ENCODE measurements around the gene UPK1B.

Gene UPK1B

GRCh38 chr3:119206611-119207511, 33.5 kb downstream of the UPK1B start:
- H3K4me3 ChIP-seq (ENCODE audit: control insufficient read depth, low read depth, low read length), result no peak overlapping the region
- no peak for DNase-seq (ENCODE audit: low read depth)
- peak; percentile 3 for TF ChIP-seq CTCF (IDR thresholded peaks at IDR 0.05; ENCODE audit: control insufficient read depth, insufficient read depth, low read depth, low read length, missing control alignments)

DNA sequence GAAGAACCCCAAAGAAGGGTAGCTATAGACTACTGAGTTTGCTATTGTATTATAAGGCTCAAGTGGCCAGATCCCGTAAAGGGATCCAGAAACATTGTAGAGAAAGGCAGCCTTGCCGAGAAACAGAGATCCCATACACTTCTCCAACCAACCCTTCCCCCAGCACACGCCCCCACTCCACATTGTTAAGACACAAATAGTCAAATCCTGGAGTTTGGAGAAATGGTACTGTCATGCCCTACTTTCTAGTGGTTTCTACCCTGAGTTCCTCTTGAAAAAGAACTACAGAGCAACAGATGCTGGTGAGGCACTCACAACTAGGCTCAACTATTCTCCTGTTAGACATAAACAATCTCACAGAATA, 34.1 kb downstream of the UPK1B start:
- TF ChIP-seq CTCF (IDR thresholded peaks at IDR 0.05; ENCODE audit: control insufficient read depth, insufficient read depth, low read depth, low read length, missing control alignments), result no peak
- DNase-seq (ENCODE audit: low read depth), result no peak

DNA sequence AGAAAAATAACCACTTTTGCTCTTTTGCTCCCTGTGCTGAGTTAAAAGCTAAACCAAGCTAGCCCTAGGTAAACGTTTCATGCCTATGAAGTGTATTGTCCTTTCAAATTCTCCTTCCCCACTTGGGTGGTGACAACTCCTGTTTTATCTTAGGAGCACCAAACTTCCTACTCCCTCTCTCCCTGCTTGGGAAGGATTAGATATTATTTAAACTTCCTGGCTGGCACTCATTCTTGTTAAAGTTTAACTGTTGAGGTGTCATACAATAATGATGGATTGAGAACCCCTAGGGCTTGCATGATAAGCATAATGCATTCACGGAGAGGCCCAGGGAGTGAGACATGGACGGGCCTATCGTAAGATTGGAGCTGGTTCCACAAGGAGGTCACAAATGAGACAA, 37.8 kb downstream of the UPK1B start:
- no peak overlapping the region for H3K4me3 ChIP-seq (ENCODE audit: control insufficient read depth, low read depth, low read length)
- no peak for TF ChIP-seq CTCF (IDR thresholded peaks at IDR 0.05; ENCODE audit: control insufficient read depth, insufficient read depth, low read depth, low read length, missing control alignments)

More for the DNA sequence above, 34.1 kb downstream of the UPK1B start:
- H3K4me3 ChIP-seq (ENCODE audit: control insufficient read depth, low read depth, low read length), result no peak overlapping the region

DNA sequence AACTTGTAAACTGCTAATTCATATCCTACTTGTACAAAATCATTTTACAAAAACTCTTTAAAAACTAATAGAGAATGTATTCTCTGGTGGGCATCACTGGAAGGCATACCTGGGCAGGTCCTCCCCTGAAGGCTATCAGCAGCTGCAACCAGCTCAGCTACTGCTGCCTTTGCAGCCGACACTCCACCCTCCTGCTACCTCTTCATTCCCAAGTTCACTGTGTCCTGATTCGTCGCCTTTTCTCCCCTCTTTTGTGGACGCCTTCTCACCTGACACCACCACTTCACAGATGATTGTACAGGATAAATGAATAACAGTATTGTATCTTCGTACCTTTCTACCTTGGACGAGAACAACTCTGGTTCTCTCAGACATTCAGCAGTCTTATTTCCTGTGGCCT, 38.4 kb downstream of the UPK1B start:
- no peak for DNase-seq (ENCODE audit: low read depth)
- TF ChIP-seq CTCF (IDR thresholded peaks at IDR 0.05; ENCODE audit: control insufficient read depth, insufficient read depth, low read depth, low read length, missing control alignments), result no peak
- H3K4me3 ChIP-seq (ENCODE audit: control insufficient read depth, low read depth, low read length), result no peak overlapping the region

More for the DNA sequence above, 37.8 kb downstream of the UPK1B start:
- no peak for DNase-seq (ENCODE audit: low read depth)

GRCh38 chr3:119219069-119219468, 45.7 kb downstream of the UPK1B start:
- no peak overlapping the region for H3K4me3 ChIP-seq (ENCODE audit: control insufficient read depth, low read depth, low read length)
- no peak for DNase-seq (ENCODE audit: low read depth)
- no peak for TF ChIP-seq CTCF (IDR thresholded peaks at IDR 0.05; ENCODE audit: control insufficient read depth, insufficient read depth, low read depth, low read length, missing control alignments)

- TF ChIP-seq CTCF (IDR thresholded peaks at IDR 0.05; ENCODE audit: control insufficient read depth, insufficient read depth, low read depth, low read length, missing control alignments), result no peak
- DNase-seq (ENCODE audit: low read depth), result no peak
These were observed 46.8 kb downstream of the UPK1B start for GRCh38 chr3:119220198-119220597.

More at GRCh38 chr3:119220198-119220597, 46.8 kb downstream of the UPK1B start:
- no peak overlapping the region for H3K4me3 ChIP-seq (ENCODE audit: control insufficient read depth, low read depth, low read length)
